Activated CD8-positive, alpha-beta T cell treated with anti-CD3 and anti-CD28 coated beads, Interleukin-2, amount 10 ng/mL, durations not matched to agents 7 days and 5 days (primary cell): ENCODE measurements around the gene RHO. TPM values are rescaled to one million over a fixed set of nuclear protein-coding genes. Genes with fewer than 3 reads are reported as not detected.
"Not testable (repeated sequence)": the region's sequence is repeated elsewhere in the genome, so short reads cannot be mapped to it uniquely, and the experiment has no call there.

Experiments used
- ATAC-seq: fragments of 150-1000 bp; cut with Tn5 transposase; one replicate; pipeline ENCODE4 v1.10.0; 2021; ENCODE audit warnings: moderate library complexity
- CTCF ChIA-PET: fragments of 350-600 bp; sonication (Branson Sonifier 250); formaldehyde crosslinking; loops from one replicate; lab custom pipeline; 2021; ENCODE audit warnings: antibody characterized with exemption; lab: Charles Lee
- POLR2A ChIA-PET: fragments of 350-600 bp; sonication (Branson Sonifier 250); formaldehyde crosslinking; loops from one replicate; lab custom pipeline; 2021; ENCODE audit warnings: antibody characterized with exemption; lab: Charles Lee
- DNase-seq: peaks from one replicate; pipeline ENCODE4 v3.0.0-alpha.2; 2020
- H3K27ac Mint-ChIP-seq: one replicate; pipeline ENCODE4 v1.8.0; 2021; ENCODE audit warnings: mild to moderate bottlenecking, mixed read lengths
- H3K27me3 Mint-ChIP-seq: one replicate; pipeline ENCODE4 v1.8.0; 2021; ENCODE audit warnings: low read depth, mixed read lengths
- H3K36me3 Mint-ChIP-seq: one replicate; pipeline ENCODE4 v1.8.0; 2021; ENCODE audit warnings: low read depth, mixed read lengths
- H3K4me1 Mint-ChIP-seq: one replicate; pipeline ENCODE4 v1.8.0; 2021; ENCODE audit warnings: low read depth, mixed read lengths
- H3K4me3 Mint-ChIP-seq: one replicate; pipeline ENCODE4 v1.8.0; 2021; ENCODE audit warnings: mild to moderate bottlenecking, mixed read lengths
- H3K9me3 Mint-ChIP-seq: one replicate; pipeline ENCODE4 v1.8.0; 2022; ENCODE audit warnings: mixed read lengths; ENCODE audit not compliant: insufficient read depth
- total RNA-seq, 2 experiments: library from RNA; stranded (reverse); gene quantifications; one replicate each; pipeline ENCODE4 v1.2.3, GENCODE V29; 2021

The RHO gene
- total RNA-seq: not detected

DNA sequence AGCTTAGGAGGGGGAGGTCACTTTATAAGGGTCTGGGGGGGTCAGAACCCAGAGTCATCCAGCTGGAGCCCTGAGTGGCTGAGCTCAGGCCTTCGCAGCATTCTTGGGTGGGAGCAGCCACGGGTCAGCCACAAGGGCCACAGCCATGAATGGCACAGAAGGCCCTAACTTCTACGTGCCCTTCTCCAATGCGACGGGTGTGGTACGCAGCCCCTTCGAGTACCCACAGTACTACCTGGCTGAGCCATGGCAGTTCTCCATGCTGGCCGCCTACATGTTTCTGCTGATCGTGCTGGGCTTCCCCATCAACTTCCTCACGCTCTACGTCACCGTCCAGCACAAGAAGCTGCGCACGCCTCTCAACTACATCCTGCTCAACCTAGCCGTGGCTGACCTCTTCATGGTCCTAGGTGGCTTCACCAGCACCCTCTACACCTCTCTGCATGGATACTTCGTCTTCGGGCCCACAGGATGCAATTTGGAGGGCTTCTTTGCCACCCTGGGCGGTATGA lies at the start of gene RHO:
RHO (plus strand) TSS at position 51 of the 512 bp plus-strand sequence; CDS start at position 146, 95 bp downstream.
- Mint-ChIP-seq H3K27ac (no peak within 1 kb of the TSS), H3K4me3 (no peak within 1 kb of the TSS), H3K27me3 (no peaks in the 10 kb centered on the region), H3K36me3 (no peaks in the 10 kb centered on the region), H3K9me3 (no peaks in the 10 kb centered on the region), H3K4me1 (no peaks in the 10 kb centered on the region)
- ATAC-seq: no peak
- CTCF ChIA-PET: no interaction called here
- DNase-seq: no peak
- POLR2A ChIA-PET: no interaction called here

- ATAC-seq, H3K27me3 Mint-ChIP-seq, H3K9me3 Mint-ChIP-seq, H3K4me1 Mint-ChIP-seq, DNase-seq, H3K4me3 Mint-ChIP-seq: not testable (repeated sequence)
- CTCF ChIA-PET: interaction anchor here (1.2 to 2.7 kb wide), 2 partner anchors 9 to 13 kb away, joined by 3 to 15 read pairs; no protein-coding TSS in a partner anchor
- Mint-ChIP-seq H3K27ac (peak overlapping the region; percentile 48), H3K36me3 (peaks cover 11% of the 10 kb centered on the region)
- POLR2A ChIA-PET: interaction anchor here (1.1 kb wide), 1 partner anchor 11 kb away, joined by 3 read pairs; no protein-coding TSS in a partner anchor
These were observed 47.1 kb upstream of the RHO start for GRCh38 chr3:129481225-129481765.

GRCh38 chr3:129481766-129482332 lies 46.6 kb upstream of the RHO start:
- POLR2A ChIA-PET: no interaction called here
- no peak overlapping the region for H3K4me3 Mint-ChIP-seq
- ATAC-seq: peak; percentile 39

DNA sequence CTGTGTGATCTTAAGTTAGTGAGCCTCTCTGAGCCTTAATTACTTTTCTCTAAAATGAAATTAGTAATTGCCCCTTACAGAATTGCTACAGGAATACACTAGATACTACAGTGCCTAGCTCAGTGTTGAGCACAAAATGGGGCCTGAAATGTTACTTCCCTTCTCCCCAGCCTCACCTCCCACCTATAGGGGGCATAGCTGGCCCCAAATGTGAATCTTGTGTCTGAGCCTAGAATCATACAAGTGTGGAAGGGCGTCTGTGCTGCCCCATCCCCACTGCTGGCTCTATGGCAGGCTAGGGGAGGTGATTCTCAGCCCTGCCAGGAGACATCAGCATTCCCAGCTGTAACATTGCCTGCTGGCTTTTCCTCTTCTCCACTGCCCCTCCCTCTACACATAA lies 45.7 kb upstream of the RHO start:
- Mint-ChIP-seq H3K4me1 (peaks cover 8% of the 10 kb centered on the region), H3K4me3 (no peak overlapping the region), H3K27ac (no peak overlapping the region), H3K9me3 (no peaks in the 10 kb centered on the region), H3K27me3 (no peaks in the 10 kb centered on the region), H3K36me3 (peaks cover 11% of the 10 kb centered on the region)
- CTCF ChIA-PET: interaction anchor here (1.4 kb wide), 1 partner anchor 29 kb away, joined by 3 read pairs; no protein-coding TSS in a partner anchor
- no peak for DNase-seq
- ATAC-seq: no peak
- POLR2A ChIA-PET: interaction anchor here (0.7 kb wide), 1 partner anchor 10 kb away, joined by 3 read pairs; no protein-coding TSS in a partner anchor

More at GRCh38 chr3:129481766-129482332, 46.6 kb upstream of the RHO start:
- CTCF ChIA-PET: interaction anchor here (1.2 to 2.7 kb wide), 3 partner anchors 9 to 30 kb away, joined by 3 to 15 read pairs (median 3); no protein-coding TSS in a partner anchor
- Mint-ChIP-seq H3K36me3 (peaks cover 11% of the 10 kb centered on the region), H3K27ac (peak overlapping the region; percentile 48), H3K9me3 (no peaks in the 10 kb centered on the region), H3K27me3 (no peaks in the 10 kb centered on the region), H3K4me1 (peaks cover 8% of the 10 kb centered on the region)
- DNase-seq: peak; percentile 29

- H3K27me3 Mint-ChIP-seq: no peaks in the 10 kb centered on the region
- no peaks in the 10 kb centered on the region for H3K9me3 Mint-ChIP-seq
- ATAC-seq (no peak), DNase-seq (no peak)
- H3K4me3 Mint-ChIP-seq: no peak overlapping the region
- CTCF ChIA-PET: interaction anchor here (0.7 kb wide), 1 partner anchor 84 kb away, joined by 3 read pairs; no protein-coding TSS in a partner anchor
- H3K27ac Mint-ChIP-seq: no peak overlapping the region
- H3K36me3 Mint-ChIP-seq: peaks cover 8% of the 10 kb centered on the region
- H3K4me1 Mint-ChIP-seq: peaks cover 8% of the 10 kb centered on the region
- POLR2A ChIA-PET: no interaction called here
These were observed 44.6 kb upstream of the RHO start for GRCh38 chr3:129483870-129484269.

- H3K9me3 Mint-ChIP-seq, H3K4me3 Mint-ChIP-seq, H3K27ac Mint-ChIP-seq, H3K4me1 Mint-ChIP-seq, H3K27me3 Mint-ChIP-seq, DNase-seq, H3K36me3 Mint-ChIP-seq, ATAC-seq, POLR2A ChIA-PET: not testable (repeated sequence)
- CTCF ChIA-PET: interaction anchor here (1.2 kb wide), 1 partner anchor 12 kb away, joined by 3 read pairs; no protein-coding TSS in a partner anchor
These were observed 43.3 kb upstream of the RHO start for GRCh38 chr3:129485146-129485545.

- ATAC-seq: no peak
- no peak for DNase-seq
- ChIA-PET POLR2A (no interaction called here), CTCF (interaction anchor here (1.2 kb wide), 1 partner anchor 11 kb away, joined by 3 read pairs; no protein-coding TSS in a partner anchor)
- Mint-ChIP-seq H3K27me3 (no peaks in the 10 kb centered on the region), H3K27ac (no peak overlapping the region), H3K36me3 (peaks cover 5% of the 10 kb centered on the region), H3K9me3 (no peaks in the 10 kb centered on the region), H3K4me3 (no peak overlapping the region), H3K4me1 (peaks cover 8% of the 10 kb centered on the region)
These were observed 42.4 kb upstream of the RHO start for GRCh38 chr3:129485721-129486663.

GRCh38 chr3:129486664-129487035 lies 41.8 kb upstream of the RHO start:
- Mint-ChIP-seq H3K4me1 (peaks cover 7% of the 10 kb centered on the region), H3K9me3 (no peaks in the 10 kb centered on the region), H3K27ac (no peak overlapping the region), H3K27me3 (no peaks in the 10 kb centered on the region), H3K4me3 (no peak overlapping the region), H3K36me3 (peaks cover 5% of the 10 kb centered on the region)
- ATAC-seq: no peak
- POLR2A ChIA-PET: no interaction called here
- CTCF ChIA-PET: no interaction called here
- no peak for DNase-seq

GRCh38 chr3:129487183-129487867 lies 41.1 kb upstream of the RHO start:
- ChIA-PET POLR2A (no interaction called here), CTCF (no interaction called here)
- no peaks in the 10 kb centered on the region for H3K27me3 Mint-ChIP-seq
- H3K36me3 Mint-ChIP-seq: no peaks in the 10 kb centered on the region
- ATAC-seq (no peak), DNase-seq (no peak)
- no peaks in the 10 kb centered on the region for H3K4me1 Mint-ChIP-seq
- no peak overlapping the region for H3K4me3 Mint-ChIP-seq
- H3K9me3 Mint-ChIP-seq: no peaks in the 10 kb centered on the region
- no peak overlapping the region for H3K27ac Mint-ChIP-seq

GRCh38 chr3:129487868-129488335 lies 40.5 kb upstream of the RHO start:
- H3K4me1 Mint-ChIP-seq, H3K27ac Mint-ChIP-seq, DNase-seq, H3K36me3 Mint-ChIP-seq, CTCF ChIA-PET, ATAC-seq, H3K4me3 Mint-ChIP-seq, POLR2A ChIA-PET, H3K27me3 Mint-ChIP-seq, H3K9me3 Mint-ChIP-seq: not testable (repeated sequence)

DNA sequence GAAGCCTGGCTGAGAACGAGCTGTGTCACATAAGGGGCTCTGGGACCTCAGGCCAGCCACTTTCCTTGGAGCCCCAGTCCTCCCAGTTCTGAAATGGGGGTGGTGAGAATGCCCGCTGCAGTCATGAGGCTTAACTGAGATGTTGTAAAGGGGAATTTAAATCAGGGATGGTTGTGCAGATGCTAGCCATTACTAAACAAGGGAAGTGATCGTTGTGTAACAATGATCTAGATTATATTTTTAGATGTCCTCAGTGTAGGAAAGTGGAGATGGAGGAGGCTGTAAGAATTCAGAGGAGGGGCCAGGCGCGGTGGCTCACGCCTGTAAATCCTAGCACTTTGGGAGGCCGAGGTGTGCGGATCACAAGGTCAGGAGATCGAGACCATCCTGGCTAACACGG lies 39.2 kb upstream of the RHO start:
- H3K4me3 Mint-ChIP-seq, H3K27me3 Mint-ChIP-seq, H3K9me3 Mint-ChIP-seq, ATAC-seq, POLR2A ChIA-PET, H3K36me3 Mint-ChIP-seq, H3K4me1 Mint-ChIP-seq, DNase-seq, H3K27ac Mint-ChIP-seq: not testable (repeated sequence)
- CTCF ChIA-PET: interaction anchor here (1.6 to 1.7 kb wide), 2 partner anchors 105 to 338 kb away, joined by 7 to 8 read pairs; no protein-coding TSS in a partner anchor
